H1 (cell line): ENCODE measurements around the gene MAPK14.

Experiments
- ZNF274 ChIP-seq: IDR thresholded peaks from 2 replicates; pipeline ENCODE4 v1.7.0; 2012; ENCODE audit warnings: low read length, borderline replicate concordance; ENCODE audit errors: extremely low read depth
- TF ChIP-seq, protein P1 (sequence below), 3 experiments: IDR thresholded peaks; 1 replicate in 2 of 3; 2 replicates in 1 of 3; pipeline versions ENCODE4 v1.5.1 to v1.6.1; 2011; ENCODE audit warnings: low read length in 3 of 3, mild to moderate bottlenecking in 3 of 3, inconsistent platforms in 2 of 3, low read depth in 1 of 3, moderate library complexity in 1 of 3; ENCODE audit not compliant: insufficient read depth in 1 of 3; ENCODE audit errors: control extremely low read depth in 1 of 3

DNA sequence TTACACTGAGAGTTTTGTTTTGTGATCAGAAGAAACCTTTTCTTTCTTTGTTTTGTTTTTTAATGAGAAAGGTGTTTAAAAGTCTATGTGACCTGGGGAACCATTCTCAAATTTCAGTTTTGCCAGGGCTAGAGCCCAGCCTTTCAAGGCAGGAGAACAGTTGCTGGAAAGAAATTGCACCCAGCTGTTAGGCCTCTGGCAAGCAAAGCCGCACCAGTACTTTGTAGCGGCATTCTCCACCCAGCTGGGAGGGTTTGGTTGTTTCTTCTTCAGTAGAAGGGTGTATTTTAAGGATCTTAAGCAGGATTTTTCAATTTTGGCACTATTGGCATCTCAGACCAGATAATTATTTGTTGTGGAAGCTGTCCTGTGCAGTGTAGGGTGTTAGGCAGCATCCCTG is 86.1 kb downstream of the MAPK14 start:
- TF ChIP-seq, protein P1, sequence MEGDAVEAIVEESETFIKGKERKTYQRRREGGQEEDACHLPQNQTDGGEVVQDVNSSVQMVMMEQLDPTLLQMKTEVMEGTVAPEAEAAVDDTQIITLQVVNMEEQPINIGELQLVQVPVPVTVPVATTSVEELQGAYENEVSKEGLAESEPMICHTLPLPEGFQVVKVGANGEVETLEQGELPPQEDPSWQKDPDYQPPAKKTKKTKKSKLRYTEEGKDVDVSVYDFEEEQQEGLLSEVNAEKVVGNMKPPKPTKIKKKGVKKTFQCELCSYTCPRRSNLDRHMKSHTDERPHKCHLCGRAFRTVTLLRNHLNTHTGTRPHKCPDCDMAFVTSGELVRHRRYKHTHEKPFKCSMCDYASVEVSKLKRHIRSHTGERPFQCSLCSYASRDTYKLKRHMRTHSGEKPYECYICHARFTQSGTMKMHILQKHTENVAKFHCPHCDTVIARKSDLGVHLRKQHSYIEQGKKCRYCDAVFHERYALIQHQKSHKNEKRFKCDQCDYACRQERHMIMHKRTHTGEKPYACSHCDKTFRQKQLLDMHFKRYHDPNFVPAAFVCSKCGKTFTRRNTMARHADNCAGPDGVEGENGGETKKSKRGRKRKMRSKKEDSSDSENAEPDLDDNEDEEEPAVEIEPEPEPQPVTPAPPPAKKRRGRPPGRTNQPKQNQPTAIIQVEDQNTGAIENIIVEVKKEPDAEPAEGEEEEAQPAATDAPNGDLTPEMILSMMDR (IDR thresholded peaks at IDR 0.05; ENCODE audit: control extremely low read depth in 1 of 3, insufficient read depth in 1 of 3, low read depth in 1 of 3, low read length in 3 of 3): no peak
- no peak for TF ChIP-seq ZNF274
